Measurements from ENCODE around the gene ADCK1. TPM values are rescaled to one million over a fixed set of nuclear protein-coding genes. Genes with fewer than 3 reads are reported as not detected.
A peak's percentile ranks its signal among the peaks of the same experiment; 100 is the strongest.
"Not testable (repeated sequence)": the region's sequence is repeated elsewhere in the genome, so short reads cannot be mapped to it uniquely, and the experiment has no call there.

Gene ADCK1
- 4.9 and 5.4 TPM in 2 replicates for total RNA-seq (2014; rRNA removed; shearing (Covaris generic))

- peak; percentile 79 for DNase-seq (ENCODE audit: low read depth)
Observed at GRCh38 chr14:77799863-77800730, at the start of gene ADCK1. ADCK1 (plus strand) TSS chr14:77800109; CDS start chr14:77818979, 18,870 bp downstream.

- DNase-seq (ENCODE audit: low read depth), result no peak
Observed at GRCh38 chr14:77752266-77752665, 47.6 kb upstream of the ADCK1 start.

- no peak for DNase-seq (ENCODE audit: low read depth)
Observed at GRCh38 chr14:77752799-77753516, 47.0 kb upstream of the ADCK1 start.

- DNase-seq (ENCODE audit: low read depth), result peak; percentile 93
Observed at GRCh38 chr14:77760381-77761204, 39.3 kb upstream of the ADCK1 start, which contains the start of gene SNW1. SNW1 (minus strand) TSS chr14:77761156; CDS start chr14:77761127, 29 bp downstream.

- DNase-seq (ENCODE audit: low read depth), result peak; percentile 43
Observed at GRCh38 chr14:77761205-77761931, 38.5 kb upstream of the ADCK1 start.

GRCh38 chr14:77763316-77763715 is 36.6 kb upstream of the ADCK1 start:
- no peak for DNase-seq (ENCODE audit: low read depth)

GRCh38 chr14:77763978-77764377 is 35.9 kb upstream of the ADCK1 start:
- no peak for DNase-seq (ENCODE audit: low read depth)

GRCh38 chr14:77768442-77769069 is 31.4 kb upstream of the ADCK1 start:
- DNase-seq (ENCODE audit: low read depth), result not testable (repeated sequence)

GRCh38 chr14:77773966-77774365 is 25.9 kb upstream of the ADCK1 start:
- not testable (repeated sequence) for DNase-seq (ENCODE audit: low read depth)

- DNase-seq (ENCODE audit: low read depth), result peak; percentile 52
Observed at GRCh38 chr14:77782202-77782601, 17.7 kb upstream of the ADCK1 start.

GRCh38 chr14:77786148-77786547 is 13.8 kb upstream of the ADCK1 start:
- DNase-seq (ENCODE audit: low read depth), result no peak

GRCh38 chr14:77790566-77791224 is 9.2 kb upstream of the ADCK1 start:
- DNase-seq (ENCODE audit: low read depth), result no peak

- DNase-seq (ENCODE audit: low read depth), result peak; percentile 40
Observed at GRCh38 chr14:77791225-77791600, 8.7 kb upstream of the ADCK1 start.

GRCh38 chr14:77793255-77793654 is 6.7 kb upstream of the ADCK1 start:
- DNase-seq (ENCODE audit: low read depth), result not testable (repeated sequence)

- no peak for DNase-seq (ENCODE audit: low read depth)
Observed at GRCh38 chr14:77794357-77794756, 5.6 kb upstream of the ADCK1 start.

GRCh38 chr14:77799456-77799855 is 453 bp upstream of the ADCK1 start:
- not testable (repeated sequence) for DNase-seq (ENCODE audit: low read depth)

GRCh38 chr14:77800814-77801213 is 905 bp downstream of the ADCK1 start:
- DNase-seq (ENCODE audit: low read depth), result no peak

- peak; percentile 26 for DNase-seq (ENCODE audit: low read depth)
Observed at GRCh38 chr14:77804592-77804991, 4.7 kb downstream of the ADCK1 start.

GRCh38 chr14:77805706-77806105 is 5.8 kb downstream of the ADCK1 start:
- no peak for DNase-seq (ENCODE audit: low read depth)

- DNase-seq (ENCODE audit: low read depth), result no peak
Observed at GRCh38 chr14:77808250-77808649, 8.3 kb downstream of the ADCK1 start.

Data from M059J (cell line).